Brain microvascular endothelial cell (primary cell): ENCODE results near the gene LZTR1.

Source experiments
- DNase-seq: peaks from one replicate; pipeline ENCODE4 v3.0.0-alpha.2; 2020
- H3K27ac ChIP-seq: fragments of 250-450 bp; sonication (Bioruptor Pico); 2 replicates; pipeline ENCODE4 v1.5.1; 2020; ENCODE audit warnings: mild to moderate bottlenecking, moderate library complexity
- H3K27me3 ChIP-seq: fragments of 250-450 bp; sonication (Bioruptor Pico); replicated peaks from 2 replicates; pipeline ENCODE4 v1.5.1; 2020; ENCODE audit warnings: mild to moderate bottlenecking
- H3K36me3 ChIP-seq: fragments of 250-450 bp; sonication (Bioruptor Pico); replicated peaks from 2 replicates; pipeline ENCODE4 v1.5.1; 2020; ENCODE audit warnings: mild to moderate bottlenecking
- H3K4me3 ChIP-seq: 2 replicates; pipeline ENCODE4 v1.5.1; 2011; ENCODE audit warnings: low read depth, mild to moderate bottlenecking, control low read depth, low read length, moderate library complexity
- in situ Hi-C: cut with HindIII; loops from 2 replicates; pipeline ENCODE4 v1.10.0; 2017; ENCODE audit warnings: low sequenced_read_pairs, low pct_ligation_motif_present
- TF ChIP-seq, protein P1 (sequence below): IDR thresholded peaks from 2 replicates; pipeline ENCODE4 v1.5.1; 2011; ENCODE audit warnings: low read depth, mild to moderate bottlenecking, moderate library complexity, low read length, control low read depth, inconsistent platforms; ENCODE audit errors: missing control alignments

The LZTR1 gene

DNA sequence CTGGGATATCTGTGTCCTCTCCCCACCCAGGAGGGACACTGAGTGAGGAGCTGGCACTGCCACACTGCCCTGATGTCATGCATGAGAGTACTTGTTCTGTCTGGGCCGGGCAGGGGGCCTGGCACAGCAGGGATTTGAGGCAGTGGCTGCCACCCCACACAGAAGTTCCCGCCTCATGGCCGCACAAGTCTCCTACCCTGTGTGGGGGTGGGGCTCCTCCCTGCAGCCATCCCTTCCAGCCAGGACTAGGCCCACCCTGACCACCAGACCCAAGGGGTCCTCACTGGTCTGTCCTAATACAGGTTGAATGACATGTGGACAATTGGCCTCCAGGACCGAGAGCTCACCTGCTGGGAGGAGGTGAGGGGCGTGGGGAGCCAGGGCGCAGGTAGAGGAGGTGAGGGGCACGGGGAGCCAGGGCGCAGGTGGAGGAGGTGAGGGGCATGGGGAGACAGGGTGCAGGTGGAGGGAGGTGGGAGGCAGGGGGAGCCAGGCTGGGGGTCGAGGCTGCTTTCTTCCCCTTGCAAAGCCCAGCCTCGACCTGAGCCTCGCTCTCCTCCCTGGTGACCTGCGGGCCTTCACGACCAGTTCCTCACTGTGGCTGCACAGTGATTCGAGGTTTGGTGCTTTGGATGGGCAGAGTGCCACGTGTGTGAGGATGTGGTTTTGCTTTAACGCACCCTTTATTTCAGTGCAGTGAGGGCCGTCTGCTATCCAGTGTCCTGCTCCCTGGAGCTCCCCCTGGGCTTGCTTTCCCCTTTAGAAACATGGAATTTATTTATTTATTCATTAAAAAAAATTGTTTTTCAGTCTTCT lies 7.4 kb downstream of the LZTR1 start:
- DNase-seq = no peak
- in situ Hi-C loops = no loop called here

DNA sequence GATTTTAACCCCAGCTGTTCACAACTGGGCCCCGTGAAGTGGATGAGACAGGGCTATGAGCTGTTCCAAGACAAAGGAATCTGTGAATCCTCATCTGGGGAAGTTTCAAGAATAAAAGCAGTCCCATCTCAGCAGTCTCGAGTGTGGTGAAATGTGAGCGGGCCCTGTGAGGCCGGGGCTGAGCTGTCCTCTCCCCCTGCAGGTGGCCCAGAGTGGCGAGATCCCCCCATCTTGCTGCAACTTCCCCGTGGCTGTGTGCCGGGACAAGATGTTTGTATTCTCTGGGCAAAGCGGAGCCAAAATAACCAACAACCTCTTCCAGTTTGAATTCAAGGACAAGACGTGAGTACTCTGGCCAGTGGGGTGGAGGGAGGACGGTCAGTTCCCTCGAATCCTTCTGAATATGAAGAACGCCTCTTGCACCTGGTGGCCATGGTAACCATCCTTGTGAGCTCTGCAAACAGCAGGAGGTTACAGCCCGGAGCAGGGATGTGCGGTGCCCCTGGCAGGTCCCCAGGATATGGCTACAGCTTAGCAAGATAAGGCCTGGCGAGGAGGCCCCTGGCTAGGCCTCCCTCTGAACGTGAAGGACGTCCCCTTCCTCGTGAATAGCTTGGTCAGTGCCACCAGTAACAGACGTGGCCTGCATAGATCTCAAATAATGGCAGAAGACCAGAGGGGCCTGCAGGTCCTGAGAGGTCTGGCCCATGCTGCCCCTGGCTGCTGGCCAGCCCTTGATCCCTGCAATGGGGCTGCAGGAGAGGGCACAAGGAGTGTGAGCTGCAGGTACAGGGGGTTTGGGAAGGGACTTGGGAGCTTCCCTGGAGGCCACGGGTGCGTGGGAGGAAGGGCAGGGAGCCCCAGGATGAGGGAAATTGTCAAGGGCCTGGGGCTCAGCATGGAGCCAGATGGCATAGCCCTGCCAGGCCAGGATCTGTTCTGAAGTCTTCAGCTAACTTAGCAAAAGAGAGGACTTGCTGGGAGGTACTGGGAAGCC lies 8.4 kb downstream of the LZTR1 start:
- H3K36me3 ChIP-seq = peaks cover 79% of the 10 kb centered on the region

More for the DNA sequence above, 7.4 kb downstream of the LZTR1 start:
- Histone ChIP-seq H3K36me3 (peaks cover 74% of the 10 kb centered on the region), H3K27me3 (no peaks in the 10 kb centered on the region), H3K4me3 (no peak overlapping the region), H3K27ac (no peak overlapping the region)
- TF ChIP-seq, protein P1, sequence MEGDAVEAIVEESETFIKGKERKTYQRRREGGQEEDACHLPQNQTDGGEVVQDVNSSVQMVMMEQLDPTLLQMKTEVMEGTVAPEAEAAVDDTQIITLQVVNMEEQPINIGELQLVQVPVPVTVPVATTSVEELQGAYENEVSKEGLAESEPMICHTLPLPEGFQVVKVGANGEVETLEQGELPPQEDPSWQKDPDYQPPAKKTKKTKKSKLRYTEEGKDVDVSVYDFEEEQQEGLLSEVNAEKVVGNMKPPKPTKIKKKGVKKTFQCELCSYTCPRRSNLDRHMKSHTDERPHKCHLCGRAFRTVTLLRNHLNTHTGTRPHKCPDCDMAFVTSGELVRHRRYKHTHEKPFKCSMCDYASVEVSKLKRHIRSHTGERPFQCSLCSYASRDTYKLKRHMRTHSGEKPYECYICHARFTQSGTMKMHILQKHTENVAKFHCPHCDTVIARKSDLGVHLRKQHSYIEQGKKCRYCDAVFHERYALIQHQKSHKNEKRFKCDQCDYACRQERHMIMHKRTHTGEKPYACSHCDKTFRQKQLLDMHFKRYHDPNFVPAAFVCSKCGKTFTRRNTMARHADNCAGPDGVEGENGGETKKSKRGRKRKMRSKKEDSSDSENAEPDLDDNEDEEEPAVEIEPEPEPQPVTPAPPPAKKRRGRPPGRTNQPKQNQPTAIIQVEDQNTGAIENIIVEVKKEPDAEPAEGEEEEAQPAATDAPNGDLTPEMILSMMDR = no peak

DNA sequence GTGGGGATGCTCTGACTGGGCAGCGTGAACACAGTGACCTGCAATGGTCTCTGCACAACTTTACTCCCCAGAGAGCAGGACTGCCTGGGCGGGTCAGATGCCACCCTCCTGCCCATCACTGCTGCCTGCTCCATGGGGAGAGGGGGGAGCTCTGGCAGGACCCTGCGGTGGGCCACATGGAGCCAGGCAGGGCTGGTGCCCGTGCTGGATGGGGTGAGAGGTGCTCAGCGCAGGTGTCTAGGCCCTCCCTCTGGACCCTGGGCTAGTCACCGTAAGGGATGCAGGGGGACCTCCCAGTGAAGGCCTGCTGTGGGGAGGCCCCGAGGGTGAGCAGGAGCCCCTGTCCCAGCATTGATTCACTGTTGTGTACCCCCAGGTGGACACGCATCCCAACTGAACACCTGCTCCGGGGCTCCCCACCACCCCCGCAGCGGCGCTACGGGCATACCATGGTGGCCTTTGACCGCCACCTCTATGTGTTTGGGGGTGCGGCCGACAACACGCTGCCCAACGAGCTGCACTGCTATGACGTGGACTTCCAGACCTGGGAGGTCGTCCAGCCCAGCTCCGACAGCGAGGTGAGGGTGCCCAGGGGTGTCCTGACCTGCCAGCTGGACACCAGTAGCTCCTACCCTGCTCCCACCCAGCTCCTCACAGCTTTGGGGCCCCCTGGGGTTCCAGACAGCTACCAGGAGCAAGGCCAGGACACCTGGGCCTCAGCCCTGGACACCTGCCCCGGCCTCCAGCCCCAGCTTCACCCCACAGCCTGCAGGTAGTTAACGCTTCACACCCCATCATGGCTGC lies 9.4 kb downstream of the LZTR1 start:
- H3K4me3 ChIP-seq = no peak overlapping the region
- in situ Hi-C loops = no loop called here
- peaks cover 78% of the 10 kb centered on the region for H3K36me3 ChIP-seq
- no peaks in the 10 kb centered on the region for H3K27me3 ChIP-seq
- no peak overlapping the region for H3K27ac ChIP-seq
- DNase-seq = no peak
- TF ChIP-seq, protein P1 = no peak

More for the DNA sequence above, 8.4 kb downstream of the LZTR1 start:
- TF ChIP-seq, protein P1 = no peak
- no peaks in the 10 kb centered on the region for H3K27me3 ChIP-seq
- DNase-seq = no peak
- in situ Hi-C loops = no loop called here
- H3K27ac ChIP-seq = no peak overlapping the region
- H3K4me3 ChIP-seq = no peak overlapping the region

DNA sequence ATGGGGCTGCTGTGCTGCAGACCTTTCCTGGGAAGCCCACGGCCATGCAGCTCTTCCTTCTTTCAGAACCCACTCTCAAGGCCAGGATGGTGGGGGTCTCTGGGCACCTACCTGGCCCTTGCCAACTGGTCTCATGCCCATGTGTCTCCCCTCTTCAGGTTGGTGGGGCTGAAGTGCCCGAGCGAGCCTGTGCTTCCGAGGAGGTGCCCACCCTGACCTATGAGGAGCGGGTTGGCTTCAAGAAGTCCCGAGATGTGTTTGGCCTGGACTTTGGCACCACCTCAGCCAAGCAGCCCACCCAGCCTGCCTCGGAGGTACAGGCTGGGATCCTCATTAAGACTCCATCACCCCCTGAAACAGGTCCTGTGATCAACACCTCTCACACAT lies 10.0 kb downstream of the LZTR1 start:
- in situ Hi-C loops = no loop called here
- TF ChIP-seq, protein P1 = no peak
- no peak overlapping the region for H3K4me3 ChIP-seq
- DNase-seq = no peak
- H3K27me3 ChIP-seq = no peaks in the 10 kb centered on the region
- H3K36me3 ChIP-seq = peaks cover 82% of the 10 kb centered on the region
- no peak overlapping the region for H3K27ac ChIP-seq

DNA sequence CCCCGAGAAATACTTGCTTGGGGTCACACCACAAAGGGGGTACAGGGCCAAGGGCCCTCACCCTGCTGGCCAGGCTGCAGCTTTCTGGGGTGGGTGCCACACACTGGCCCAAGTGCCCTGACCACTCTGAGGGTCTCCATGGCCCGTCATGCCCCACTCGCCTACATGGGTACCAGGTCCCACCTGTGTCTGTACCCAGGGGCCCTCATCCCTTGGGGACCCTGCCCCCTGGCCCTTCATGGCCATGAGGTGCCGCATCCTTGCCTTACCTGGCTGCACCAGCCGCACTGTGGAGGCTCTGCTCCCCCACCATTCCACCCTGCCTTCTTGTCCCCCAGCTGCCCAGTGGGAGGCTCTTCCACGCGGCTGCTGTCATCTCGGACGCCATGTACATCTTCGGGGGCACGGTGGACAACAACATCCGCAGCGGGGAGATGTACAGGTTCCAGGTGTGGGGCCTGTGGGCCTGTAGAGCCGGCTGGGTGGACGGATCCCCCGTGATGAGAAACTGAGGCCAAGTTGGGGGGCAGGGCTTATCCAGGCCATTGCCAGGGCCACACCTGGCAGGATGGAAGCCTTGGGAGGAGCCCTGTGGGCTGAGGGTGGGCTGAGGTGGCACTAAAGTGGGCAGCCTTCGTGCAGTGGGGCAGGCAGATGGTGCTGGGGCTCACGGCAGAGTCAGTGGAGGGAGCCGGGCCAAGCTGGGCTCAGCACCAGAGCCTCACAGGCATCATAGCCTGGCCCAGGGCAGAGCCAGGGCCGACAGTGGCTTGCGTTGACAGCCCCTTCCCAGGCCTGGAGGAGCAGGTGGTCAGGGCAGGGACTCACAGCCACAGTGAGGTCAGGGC lies 10.6 kb downstream of the LZTR1 start:
- TF ChIP-seq, protein P1 = no peak
- Histone ChIP-seq H3K27ac (no peak overlapping the region), H3K4me3 (no peak overlapping the region), H3K36me3 (peaks cover 85% of the 10 kb centered on the region), H3K27me3 (no peaks in the 10 kb centered on the region)
- in situ Hi-C loops = no loop called here
- DNase-seq = no peak
